D341Med (cell line): ENCODE data around the gene ARMH3.
"Not testable (repeated sequence)": the region's sequence is repeated elsewhere in the genome, so short reads cannot be mapped to it uniquely, and the experiment has no call there.

ENCODE experiments used
- DNase-seq: peaks from one replicate; pipeline ENCODE4 v3.0.0; 2012; ENCODE audit warnings: low spot score

The ARMH3 gene

DNA sequence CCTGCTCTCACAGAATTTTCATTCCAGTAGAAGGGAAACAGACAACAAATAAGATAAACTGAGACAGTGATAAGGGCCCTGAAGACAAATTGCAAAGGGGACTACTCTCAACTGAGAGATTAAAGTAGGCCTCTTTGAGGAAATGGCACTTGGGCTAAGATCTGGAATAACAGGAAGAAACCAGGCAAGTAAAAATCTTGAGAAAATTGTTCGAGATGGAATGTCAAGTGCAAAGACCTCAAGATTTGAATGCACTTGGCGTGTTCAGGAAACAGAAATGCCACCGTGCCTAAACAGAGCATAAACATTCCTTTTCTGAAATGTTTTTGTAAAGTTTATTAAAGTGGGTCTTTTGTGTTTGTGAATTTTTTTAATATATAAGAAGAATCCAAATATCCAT, 10.7 kb downstream of the ARMH3 start:
- no peak for DNase-seq

DNA sequence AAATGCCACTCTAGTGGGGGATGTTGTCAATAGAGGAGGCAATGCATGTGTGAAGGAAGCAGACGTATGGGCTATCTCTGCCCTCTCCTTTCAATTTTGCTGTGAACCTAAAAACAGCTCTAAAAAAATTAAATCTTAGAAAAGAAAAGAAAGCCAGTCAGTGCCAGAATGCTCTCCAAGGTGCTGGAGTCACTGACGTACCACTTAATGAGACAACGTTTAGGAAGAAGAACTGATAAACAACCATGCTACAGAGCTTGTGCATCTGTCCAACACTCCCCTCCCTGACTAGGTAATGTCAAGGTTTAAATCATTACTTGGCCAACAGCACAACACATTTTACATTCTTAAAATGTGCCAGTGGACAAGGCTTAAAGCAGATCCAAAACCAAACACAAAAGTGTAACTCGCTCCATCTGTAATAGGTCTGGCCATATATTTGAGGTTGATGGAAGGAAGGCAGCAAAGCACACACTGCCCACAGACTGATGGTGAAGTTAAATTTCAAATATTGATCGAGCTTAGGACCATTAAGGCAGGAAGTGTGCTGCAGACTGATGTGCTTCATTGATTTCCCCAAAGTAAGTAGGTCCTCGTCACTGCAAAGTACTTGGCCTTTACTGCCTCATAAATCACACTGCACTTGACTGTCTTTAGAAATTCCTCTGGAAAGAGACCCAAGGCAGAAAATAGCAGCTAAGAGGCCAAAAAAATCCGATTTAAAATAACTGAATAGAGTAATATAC, 15.5 kb downstream of the ARMH3 start:
- DNase-seq: no peak

DNA sequence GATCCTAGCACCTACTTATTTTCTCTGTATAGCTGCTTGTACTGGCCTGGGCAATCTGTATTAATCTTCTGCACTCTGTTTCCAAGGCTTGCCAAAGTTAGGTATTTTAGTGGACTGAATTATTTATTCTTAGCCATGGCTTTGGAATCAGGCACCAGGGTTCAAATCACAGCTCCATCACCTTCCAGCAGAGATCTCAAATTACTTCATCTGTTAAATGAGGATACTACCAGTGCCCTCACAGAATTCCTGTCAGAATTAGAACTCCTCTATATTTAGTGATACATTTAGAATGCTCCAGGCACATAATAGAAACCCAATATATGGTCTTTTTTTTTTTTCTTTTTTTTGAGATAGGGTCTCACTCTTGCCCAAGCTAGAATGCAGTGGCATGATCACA, 17.6 kb downstream of the ARMH3 start:
- no peak for DNase-seq

DNA sequence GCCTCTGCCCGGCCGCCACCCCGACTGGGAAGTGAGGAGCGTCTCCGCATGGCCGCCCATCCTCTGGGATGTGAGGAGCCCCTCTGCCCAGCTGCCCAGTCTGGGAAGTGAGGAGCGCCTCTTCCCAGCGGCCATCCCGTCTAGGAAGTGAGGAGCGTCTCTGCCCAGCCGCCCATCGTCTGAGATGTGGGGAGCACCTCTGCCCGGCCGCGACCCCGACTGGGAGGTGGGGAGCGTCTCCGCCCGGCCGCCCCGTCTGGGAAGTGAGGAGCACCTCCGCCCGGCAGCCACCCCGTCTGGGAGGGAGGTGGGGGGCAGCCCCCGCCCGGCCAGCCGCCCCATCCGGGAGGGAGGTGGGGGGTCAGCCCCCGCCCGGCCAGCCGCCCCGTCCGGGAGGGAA, 20.2 kb downstream of the ARMH3 start:
- DNase-seq: not testable (repeated sequence)

DNA sequence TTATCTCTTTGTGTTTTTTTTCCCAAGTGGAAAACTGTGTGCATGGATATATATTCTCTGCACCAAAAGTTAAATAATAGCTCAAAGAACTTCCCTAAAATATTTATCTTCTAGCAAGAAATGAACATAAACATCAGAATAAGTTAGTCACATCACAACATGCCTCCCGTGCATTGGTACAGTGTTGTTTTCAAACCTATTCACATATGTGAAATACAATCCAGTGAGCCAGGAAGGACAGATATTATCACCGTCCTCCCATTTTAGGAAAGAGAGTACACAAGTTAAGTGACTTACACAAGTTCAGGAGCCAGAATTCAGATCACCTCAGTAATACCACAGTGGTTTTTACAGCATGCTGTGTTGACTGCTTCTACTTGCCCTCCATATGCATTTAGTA, 22.2 kb downstream of the ARMH3 start:
- no peak for DNase-seq

DNA sequence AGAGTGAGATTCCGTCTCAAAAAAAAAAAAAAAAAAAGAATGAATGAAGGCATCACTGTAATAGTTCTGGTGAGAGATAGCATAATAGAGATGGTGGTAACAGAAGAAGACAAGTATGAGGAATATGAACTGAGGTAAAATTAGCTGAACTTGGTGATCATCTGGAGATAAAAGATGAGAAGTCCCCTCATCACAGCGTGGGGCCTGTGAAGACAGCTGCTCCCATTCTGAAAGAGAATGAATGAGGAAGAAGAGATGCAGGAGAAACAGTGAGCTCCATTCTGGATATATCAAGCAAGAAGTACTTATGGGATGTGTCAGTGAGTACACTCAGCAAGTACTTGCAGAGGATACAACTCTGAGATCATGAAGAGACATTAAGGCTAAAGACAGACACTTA, 28.7 kb downstream of the ARMH3 start:
- DNase-seq: no peak

DNA sequence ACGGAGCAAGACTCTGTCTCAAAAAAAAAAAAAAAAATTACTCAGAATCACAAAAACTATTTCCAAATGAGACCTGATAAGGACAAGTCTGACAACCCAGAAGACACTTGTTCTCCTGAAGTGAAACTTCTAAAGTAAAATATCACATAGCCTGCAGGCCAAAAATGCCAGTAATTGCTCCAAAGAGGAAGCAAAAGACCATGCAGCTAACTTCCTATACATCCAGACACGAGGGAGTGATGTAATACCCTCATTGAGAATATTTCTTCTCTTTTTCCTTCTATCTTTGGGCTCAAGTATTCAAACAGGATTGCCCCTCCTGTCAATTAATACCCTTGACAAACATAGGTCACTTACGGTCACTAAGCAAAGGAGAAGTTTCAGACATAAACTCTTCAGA, 31.2 kb downstream of the ARMH3 start:
- no peak for DNase-seq

DNA sequence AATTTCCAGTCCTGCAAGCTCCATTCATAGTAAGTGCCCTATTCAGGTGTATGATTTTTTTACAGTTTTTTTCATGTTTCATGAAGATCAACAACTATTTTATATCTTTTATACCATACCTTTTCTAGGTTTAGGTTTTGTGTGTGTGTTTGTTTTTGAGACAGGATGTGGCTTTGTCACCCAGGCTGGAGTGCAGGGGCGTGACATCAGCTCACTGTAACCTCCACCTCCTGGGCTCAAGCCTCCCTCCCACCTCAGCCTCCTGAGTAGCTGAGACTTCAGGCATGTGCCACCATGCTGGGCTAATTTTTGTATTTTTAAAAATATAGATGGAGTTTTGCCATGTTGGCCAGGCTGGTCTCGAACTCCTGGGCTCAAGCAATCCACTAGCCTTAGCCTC, 35.0 kb downstream of the ARMH3 start:
- DNase-seq: no peak

DNA sequence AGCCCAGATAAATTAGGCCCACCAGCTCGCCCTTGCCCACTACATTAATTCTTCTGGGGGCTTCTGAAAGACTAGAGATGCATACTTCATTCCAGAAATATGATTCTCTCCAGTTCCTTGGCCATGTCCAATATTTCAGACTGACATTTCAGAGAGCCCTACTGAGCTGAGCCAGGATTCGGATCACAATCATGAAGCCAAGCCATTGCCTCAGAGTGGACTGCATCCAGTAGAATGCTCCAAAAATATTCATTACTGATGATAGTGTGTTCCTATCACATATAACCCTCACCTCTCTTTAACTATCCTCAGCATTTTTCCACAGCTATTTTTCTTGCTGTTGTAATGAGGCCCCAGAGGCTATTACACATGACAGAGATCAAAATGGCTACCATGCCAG, 38.7 kb downstream of the ARMH3 start:
- no peak for DNase-seq

DNA sequence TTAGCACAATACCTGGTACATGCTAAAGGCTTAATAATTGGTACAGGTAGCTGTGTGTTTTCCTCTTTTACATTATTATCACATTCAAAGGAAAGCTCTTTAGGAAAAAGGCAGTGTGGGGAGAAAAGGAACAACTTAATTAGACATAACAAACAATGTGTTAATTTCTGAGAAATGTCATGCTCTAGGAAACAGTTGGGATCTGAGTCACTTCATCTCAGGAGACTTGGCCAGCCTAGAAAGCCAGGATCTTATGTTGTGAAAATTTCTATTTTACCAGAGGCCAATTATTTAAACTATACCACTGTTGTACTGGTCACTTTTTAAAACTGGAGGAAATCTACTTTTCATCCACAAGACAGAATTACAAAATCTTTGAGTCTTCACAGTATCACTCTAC, 39.6 kb downstream of the ARMH3 start:
- no peak for DNase-seq

DNA sequence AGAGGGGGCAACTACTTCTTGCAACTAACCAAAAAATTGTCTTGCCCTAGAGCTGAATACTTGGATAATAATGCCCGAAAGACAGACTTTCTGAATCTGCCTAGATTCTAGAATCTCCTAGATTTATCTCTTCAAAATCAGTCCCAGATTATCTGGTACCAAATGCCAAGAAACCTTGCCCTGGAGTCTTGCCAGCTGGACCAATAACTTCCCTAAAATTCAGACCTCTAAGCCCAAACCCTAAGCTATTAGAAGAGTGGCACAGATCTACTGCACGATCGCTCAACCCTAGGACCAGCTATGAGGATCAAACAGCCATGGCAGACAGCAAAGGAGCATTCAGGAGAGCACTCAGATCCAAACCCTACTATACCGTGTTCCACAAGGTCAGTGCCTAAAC, 45.0 kb downstream of the ARMH3 start:
- no peak for DNase-seq

DNA sequence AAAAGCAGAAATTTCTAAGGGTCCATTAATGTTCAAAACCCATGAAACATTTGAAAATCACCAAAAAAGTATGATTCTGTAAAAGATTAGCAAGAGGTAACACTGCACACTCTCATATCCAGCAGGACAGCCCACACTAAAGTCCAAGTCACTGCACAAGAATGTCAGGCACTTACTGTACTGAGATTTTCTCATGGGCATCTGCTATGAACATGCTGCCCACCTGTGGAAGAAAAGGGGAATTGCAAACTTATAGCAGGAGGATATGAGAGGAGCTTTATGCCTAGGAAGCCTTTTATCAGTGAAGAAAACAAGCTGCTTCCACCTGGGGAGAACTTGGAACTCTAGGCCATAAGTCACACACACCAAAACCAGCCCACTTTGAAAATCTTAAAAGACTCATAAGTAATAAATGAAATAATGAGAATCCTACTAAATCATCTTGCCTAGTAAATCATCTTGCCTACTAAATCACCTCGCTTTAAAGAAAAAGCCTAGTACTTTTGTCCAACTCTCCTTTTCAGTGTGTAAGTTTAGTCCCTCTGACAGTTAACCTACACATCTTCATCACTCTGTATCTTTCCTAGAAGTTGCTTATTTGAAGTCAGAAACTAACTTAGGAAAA, 46.1 kb downstream of the ARMH3 start:
- peak; percentile 65 for DNase-seq

DNA sequence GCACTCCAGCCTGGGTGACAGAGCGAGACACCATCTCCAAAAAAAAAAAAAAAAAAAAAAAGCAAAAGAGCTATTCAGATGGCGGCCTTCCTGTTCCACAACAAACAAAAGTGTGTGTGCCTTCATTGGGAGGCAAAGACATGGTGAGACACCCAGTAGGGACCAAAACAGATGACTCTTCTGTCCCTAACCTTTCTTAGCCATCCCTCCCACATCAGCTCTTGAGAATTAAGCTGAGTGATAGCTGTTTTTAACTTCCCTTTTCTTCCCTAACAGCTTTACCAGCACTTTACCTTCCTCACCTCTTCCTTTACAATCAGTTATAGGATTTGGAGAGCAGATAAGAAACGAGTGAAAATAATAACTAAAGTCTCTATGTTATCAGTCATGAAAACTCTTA, 48.2 kb downstream of the ARMH3 start:
- no peak for DNase-seq

DNA sequence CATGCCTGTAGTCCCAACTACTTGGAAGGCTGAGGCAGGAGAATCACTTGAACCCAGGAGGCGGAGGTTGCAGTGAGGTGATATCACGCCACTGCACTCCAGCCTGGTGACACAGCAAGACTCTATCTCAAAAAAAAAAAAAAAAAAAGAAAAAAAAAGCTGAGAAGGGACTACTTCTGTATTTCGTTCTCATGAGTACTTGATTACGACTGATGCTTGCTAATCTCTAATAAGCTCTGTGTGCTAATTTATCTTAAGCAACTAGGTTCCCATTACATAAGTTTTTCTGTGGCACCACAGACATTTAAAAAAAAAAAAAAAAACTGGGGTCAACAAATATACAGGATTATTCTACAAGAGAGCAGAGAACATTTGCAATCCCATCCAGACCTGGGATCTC, 48.9 kb downstream of the ARMH3 start:
- not testable (repeated sequence) for DNase-seq

DNA sequence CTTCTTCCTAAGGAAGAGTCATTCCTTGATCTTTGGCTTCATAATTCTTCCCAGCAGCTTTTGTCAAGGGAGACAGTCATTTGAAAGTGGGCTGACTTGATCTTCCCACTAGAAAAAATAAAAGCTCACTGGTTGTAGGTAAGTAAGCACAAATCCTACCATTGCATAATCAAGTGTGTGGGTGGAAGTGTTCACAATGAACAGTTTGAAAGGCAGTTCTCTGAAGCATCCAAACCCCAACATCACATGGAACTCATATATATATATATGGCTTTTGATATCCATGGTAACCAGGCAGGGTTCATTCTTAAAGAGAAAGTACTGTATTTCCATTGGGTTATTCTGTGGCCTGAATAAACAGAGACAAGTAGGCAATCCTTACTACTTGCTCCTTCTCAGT, 51.6 kb downstream of the ARMH3 start:
- DNase-seq: no peak

DNA sequence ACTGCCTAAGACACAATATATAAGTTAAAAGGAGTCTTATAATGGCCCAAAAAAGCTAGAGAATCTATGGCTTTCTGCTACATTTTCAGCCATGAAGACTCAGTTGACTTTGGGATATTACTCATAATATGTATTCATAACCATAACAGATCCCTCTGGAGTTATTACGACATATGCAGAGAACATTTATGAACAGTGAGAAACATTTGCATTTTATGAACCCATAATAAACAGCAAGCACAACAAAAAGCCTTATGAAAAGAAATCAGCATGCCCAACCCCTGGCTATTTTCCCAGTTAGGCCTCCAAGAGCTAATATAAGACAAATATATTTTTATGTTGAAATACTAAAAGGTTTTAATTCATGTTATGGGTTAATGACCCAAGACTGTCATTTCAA, 52.4 kb downstream of the ARMH3 start:
- DNase-seq: no peak

DNA sequence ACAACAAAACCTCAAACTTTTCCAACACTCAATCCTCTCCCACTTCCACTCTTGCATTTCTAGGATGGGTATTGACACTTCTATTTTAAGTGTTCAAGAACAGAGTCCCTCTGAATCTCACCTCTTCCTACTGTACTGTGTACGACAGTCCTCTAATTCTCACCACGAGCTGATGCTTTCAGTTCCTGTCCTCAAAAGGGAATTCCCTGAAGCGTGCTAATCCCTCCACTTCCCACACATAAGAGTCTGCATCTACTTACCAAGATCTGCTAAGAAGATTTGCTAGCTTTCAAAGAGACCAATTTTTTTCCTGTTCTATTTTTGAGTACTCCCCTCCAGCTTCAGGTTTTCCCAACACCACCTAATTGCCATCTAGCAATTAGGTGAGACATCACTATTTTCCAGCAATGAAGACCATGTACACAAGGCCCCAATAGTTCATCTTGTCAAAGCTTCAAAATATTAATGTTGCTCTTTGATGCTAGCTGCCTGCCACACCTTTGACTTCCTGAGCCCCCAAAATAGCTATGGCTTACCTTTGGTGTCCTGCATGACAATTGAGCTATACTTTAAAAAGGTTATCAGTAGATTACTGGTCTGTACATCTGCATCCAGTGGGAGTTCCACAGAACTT, 54.4 kb downstream of the ARMH3 start:
- peak; percentile 34 for DNase-seq

DNA sequence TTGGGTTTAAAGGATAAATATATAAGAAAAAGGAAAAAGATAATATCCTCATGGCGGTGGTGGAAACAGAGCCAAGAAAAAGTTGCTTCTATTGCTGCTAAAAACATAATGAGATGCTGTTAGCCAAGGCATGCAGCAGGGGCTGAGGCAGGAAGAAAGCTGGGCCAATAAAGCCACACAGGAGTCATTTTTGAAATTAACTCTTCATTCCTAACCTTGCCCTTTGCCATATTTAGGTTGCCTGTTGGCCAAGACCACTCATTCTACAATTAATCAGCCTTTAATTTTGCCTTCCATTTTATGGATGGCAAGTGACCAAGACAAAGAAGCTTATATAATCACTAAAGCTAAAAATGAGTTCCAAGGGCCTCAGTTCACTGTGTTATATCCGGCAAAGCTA, 58.2 kb downstream of the ARMH3 start:
- DNase-seq: no peak

DNA sequence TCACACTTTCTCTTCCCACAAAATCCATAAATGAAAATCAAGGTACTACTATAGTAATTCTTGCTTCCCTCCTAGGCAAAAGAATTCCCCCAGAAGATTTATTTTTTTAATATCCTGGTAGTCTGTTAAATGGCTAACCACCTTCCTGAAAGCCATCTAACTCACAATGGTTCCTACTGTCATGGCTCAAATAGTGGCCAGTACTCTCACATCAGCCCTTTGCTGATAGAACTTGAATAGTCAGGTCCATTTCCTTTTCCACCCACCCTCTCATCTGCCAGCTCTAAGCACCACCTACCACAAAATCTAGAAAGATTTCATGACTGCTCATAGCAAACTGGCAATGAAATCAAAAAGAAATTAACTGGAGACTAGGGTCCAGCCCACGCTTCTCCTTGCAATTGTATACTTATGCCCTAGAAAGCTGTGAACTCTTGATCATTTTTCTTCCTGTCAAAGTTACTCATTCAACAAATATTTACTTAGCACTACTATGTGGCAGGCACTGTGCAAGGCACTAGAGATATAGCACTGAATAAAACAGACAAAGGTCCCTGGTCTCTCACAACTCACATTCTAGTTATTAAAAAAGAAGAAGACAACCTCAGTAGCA, 60.4 kb downstream of the ARMH3 start:
- no peak for DNase-seq

DNA sequence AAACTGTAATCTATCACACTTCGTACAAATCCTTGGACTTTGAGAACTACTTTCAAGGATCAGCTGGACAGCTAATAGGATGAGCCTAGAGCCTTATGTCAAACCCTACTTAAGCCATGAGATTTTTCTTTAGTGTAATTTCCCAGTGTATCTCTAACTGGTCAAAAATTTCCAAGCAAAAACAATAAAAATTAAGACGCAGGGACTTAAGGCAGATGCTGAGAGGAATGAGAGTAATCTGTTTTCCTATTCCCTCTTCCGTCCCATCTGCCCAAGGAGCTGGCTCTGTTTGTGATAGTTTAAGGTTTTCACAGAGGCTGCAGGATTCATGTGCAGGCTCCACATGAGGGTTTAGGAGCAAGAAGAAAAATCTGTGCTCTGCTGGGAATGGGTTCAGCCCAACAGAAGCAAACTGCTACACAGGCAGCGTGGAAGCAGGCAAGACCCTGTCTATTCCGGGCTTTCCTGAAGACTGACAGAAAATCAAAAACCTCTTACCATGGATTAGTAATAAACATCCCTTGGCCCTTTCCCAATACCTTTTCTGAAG, 62.2 kb downstream of the ARMH3 start:
- peak; percentile 61 for DNase-seq

DNA sequence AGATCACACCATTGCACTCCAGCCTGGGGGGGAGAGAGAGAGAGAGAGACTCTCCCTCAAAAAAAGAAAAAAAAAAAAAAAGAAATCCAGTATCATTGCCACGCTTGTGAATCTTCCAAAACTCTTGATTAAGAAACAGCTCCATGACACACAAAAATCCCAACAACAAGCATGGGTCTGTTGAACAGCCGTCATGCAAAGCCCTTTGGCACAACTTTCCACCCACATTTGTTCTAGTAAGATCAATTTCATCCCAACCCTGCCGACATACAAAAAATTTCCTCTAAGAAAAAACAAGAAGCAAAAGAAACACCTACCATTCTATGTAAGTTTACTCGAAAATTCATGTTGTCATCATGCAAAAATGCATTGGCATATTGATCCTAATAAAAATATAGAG, 62.8 kb downstream of the ARMH3 start:
- no peak for DNase-seq

DNA sequence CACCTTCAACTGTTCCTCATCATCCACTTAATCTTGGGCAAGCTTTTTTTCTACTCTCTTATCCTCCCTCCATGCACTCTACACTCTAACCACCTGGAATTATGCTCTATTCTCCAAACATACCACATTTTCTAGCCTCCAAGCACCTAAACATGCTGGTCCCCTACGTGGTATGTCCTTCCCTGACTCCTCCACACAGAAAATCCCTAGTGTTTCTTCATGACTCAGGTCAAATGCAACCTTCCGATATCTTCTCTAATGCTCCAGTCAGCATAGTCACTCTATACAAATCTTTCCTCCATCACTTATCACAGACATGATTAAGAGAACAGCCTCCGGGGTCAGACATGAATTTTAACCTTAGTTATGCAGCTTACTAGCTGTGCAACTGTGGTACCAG, 68.8 kb downstream of the ARMH3 start:
- DNase-seq: no peak

DNA sequence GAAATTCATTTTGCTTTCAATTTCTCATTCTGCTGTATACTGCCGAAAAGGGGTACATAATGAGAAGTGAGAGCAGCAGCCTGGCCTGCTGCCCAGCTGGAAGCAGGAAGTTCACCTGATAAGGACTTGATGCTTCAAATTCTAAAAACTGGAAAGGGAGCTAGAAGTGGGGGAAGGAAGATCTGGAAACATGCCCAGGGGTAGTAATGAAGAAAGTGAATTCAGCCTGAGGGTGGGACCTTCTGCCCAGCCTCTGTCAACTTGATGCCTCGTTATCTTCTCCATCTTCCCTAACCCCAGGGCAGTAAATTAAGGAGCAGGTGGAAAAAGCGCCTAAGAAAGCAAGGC, 69.4 kb downstream of the ARMH3 start:
- DNase-seq: no peak
